IMR-90 (cell line): Measurements from ENCODE around the gene EPHB1.

Source experiments
- CEBPB ChIP-seq: IDR thresholded peaks from 2 replicates; pipeline ENCODE4 v1.6.1; 2012; ENCODE audit warnings: low read depth, low read length, improper control_type of control experiment
- ELK1 ChIP-seq: fragments of 150-350 bp; IDR thresholded peaks from 2 replicates; pipeline ENCODE4 v1.6.1; 2016; ENCODE audit warnings: low read depth, mild to moderate bottlenecking, low read length, moderate library complexity, borderline replicate concordance
- FOS ChIP-seq: fragments of 150-350 bp; IDR thresholded peaks from 2 replicates; pipeline ENCODE4 v1.6.1; 2016; ENCODE audit warnings: low read depth, low read length
- MAFK ChIP-seq: IDR thresholded peaks from 2 replicates; pipeline ENCODE4 v1.6.1; 2012; ENCODE audit warnings: low read depth, low read length, improper control_type of control experiment
- MAZ ChIP-seq: IDR thresholded peaks from 2 replicates; pipeline ENCODE4 v1.6.1; 2012; ENCODE audit warnings: low read depth, mild to moderate bottlenecking, low read length, improper control_type of control experiment, moderate library complexity, borderline replicate concordance
- POLR2A ChIP-seq: IDR thresholded peaks from 2 replicates; pipeline ENCODE4 v1.6.1; 2012; ENCODE audit warnings: mild to moderate bottlenecking, low read depth, low read length
- RAD21 ChIP-seq: IDR thresholded peaks from 2 replicates; pipeline ENCODE4 v1.6.1; 2012; ENCODE audit warnings: low read length, improper control_type of control experiment
- RCOR1 ChIP-seq: IDR thresholded peaks from 2 replicates; pipeline ENCODE4 v1.6.1; 2012; ENCODE audit warnings: mild to moderate bottlenecking, low read length, improper control_type of control experiment; ENCODE audit not compliant: insufficient replicate concordance
- RFX5 ChIP-seq: IDR thresholded peaks from 2 replicates; pipeline ENCODE4 v1.8.0; 2012; ENCODE audit warnings: low read depth, mild to moderate bottlenecking, low read length, moderate library complexity
- SMC3 ChIP-seq: fragments of 150-350 bp; IDR thresholded peaks from 2 replicates; pipeline ENCODE4 v1.6.1; 2016; ENCODE audit warnings: low read depth, mild to moderate bottlenecking, antibody characterized with exemption, low read length, moderate library complexity
- USF2 ChIP-seq: fragments of 150-350 bp; IDR thresholded peaks from 2 replicates; pipeline ENCODE4 v1.6.1; 2017; ENCODE audit warnings: mild to moderate bottlenecking, antibody characterized with exemption, low read length, low read depth
- TF ChIP-seq, protein P1 (sequence below): conservative IDR thresholded peaks from 2 replicates; pipeline ENCODE4 v1.5.1; 2012; ENCODE audit warnings: mild to moderate bottlenecking, low read depth, low read length, improper control_type of control experiment

- TF ChIP-seq, protein P1, sequence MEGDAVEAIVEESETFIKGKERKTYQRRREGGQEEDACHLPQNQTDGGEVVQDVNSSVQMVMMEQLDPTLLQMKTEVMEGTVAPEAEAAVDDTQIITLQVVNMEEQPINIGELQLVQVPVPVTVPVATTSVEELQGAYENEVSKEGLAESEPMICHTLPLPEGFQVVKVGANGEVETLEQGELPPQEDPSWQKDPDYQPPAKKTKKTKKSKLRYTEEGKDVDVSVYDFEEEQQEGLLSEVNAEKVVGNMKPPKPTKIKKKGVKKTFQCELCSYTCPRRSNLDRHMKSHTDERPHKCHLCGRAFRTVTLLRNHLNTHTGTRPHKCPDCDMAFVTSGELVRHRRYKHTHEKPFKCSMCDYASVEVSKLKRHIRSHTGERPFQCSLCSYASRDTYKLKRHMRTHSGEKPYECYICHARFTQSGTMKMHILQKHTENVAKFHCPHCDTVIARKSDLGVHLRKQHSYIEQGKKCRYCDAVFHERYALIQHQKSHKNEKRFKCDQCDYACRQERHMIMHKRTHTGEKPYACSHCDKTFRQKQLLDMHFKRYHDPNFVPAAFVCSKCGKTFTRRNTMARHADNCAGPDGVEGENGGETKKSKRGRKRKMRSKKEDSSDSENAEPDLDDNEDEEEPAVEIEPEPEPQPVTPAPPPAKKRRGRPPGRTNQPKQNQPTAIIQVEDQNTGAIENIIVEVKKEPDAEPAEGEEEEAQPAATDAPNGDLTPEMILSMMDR = no peak
- TF ChIP-seq RAD21 = no peak
- no peak for TF ChIP-seq ELK1
- TF ChIP-seq MAFK = no peak
- TF ChIP-seq POLR2A = no peak
- no peak for TF ChIP-seq RFX5
- no peak for TF ChIP-seq FOS
- no peak for TF ChIP-seq CEBPB
- TF ChIP-seq USF2 = no peak
- TF ChIP-seq SMC3 = no peak
- no peak for TF ChIP-seq MAZ
- no peak for TF ChIP-seq RCOR1
Measured at GRCh38 chr3:134880431-134880830, 85.4 kb downstream of the EPHB1 start.
